MCF 10A (cell line): Measurements from ENCODE around the gene DCDC2B. TPM values are rescaled to one million over a fixed set of nuclear protein-coding genes. Genes with fewer than 3 reads are reported as not detected.

Experiments
- BruUV-seq: library from RNA; stranded (reverse); fragments of 400-500 nt; replicated peaks from 2 replicates; lab custom pipeline; 2021; lab: Mats Ljungman, UMichigan
- CTCF ChIA-PET: fragments of 300-600 bp; sonication (Branson Sonifier 250); formaldehyde crosslinking; extraction: SDS; loops from one replicate; lab custom pipeline; 2021; ENCODE audit warnings: antibody characterized with exemption, inconsistent platforms; lab: Yijun Ruan, JAX
- POLR2A ChIA-PET: fragments of 300-600, 350-650 bp; sonication (Branson Sonifier 250); formaldehyde crosslinking; extraction: SDS; loops from one replicate; lab custom pipeline; 2020; ENCODE audit warnings: antibody characterized with exemption, inconsistent platforms; lab: Yijun Ruan, JAX
- DNase-seq: peaks from one replicate; pipeline ENCODE4 v3.0.0-alpha.2; 2018; ENCODE audit not compliant: unreplicated experiment
- H3K27ac Mint-ChIP-seq: one replicate; pipeline ENCODE4 v1.8.0; 2022; ENCODE audit warnings: mild to moderate bottlenecking, low read depth, mixed read lengths; ENCODE audit not compliant: unreplicated experiment
- H3K27me3 Mint-ChIP-seq: one replicate; pipeline ENCODE4 v1.8.0; 2022; ENCODE audit warnings: mixed read lengths; ENCODE audit not compliant: insufficient read depth, unreplicated experiment
- H3K36me3 Mint-ChIP-seq: one replicate; pipeline ENCODE4 v1.8.0; 2022; ENCODE audit warnings: mild to moderate bottlenecking, moderate library complexity, mixed read lengths; ENCODE audit not compliant: insufficient read depth, unreplicated experiment
- H3K4me1 Mint-ChIP-seq: one replicate; pipeline ENCODE4 v1.8.0; 2022; ENCODE audit warnings: mixed read lengths; ENCODE audit not compliant: insufficient read depth, unreplicated experiment
- H3K4me3 Mint-ChIP-seq: one replicate; pipeline ENCODE4 v1.8.0; 2022; ENCODE audit warnings: mild to moderate bottlenecking, moderate library complexity, mixed read lengths; ENCODE audit not compliant: unreplicated experiment
- H3K9me3 Mint-ChIP-seq: one replicate; pipeline ENCODE4 v1.8.0; 2022; ENCODE audit warnings: mixed read lengths; ENCODE audit not compliant: unreplicated experiment
- intact Hi-C: fragments of 100-400 bp; cut with micrococcal nuclease; formaldehyde crosslinking; loops from 2 replicates; pipeline ENCODE4 v1.14.1; 2022
- total RNA-seq: library from RNA; stranded (reverse); gene quantifications from 2 replicates; pipeline ENCODE4 v1.2.3, GENCODE V29; 2022
- TF ChIP-seq, protein P1 (sequence below): fragments of 200-600 bp; IDR thresholded peaks from one replicate; pipeline ENCODE4 v1.8.0; 2022; ENCODE audit warnings: antibody characterized with exemption, mild to moderate bottlenecking; ENCODE audit not compliant: unreplicated experiment

Gene DCDC2B
- total RNA-seq, 1 experiment from 2014 or later = not detected

DNA sequence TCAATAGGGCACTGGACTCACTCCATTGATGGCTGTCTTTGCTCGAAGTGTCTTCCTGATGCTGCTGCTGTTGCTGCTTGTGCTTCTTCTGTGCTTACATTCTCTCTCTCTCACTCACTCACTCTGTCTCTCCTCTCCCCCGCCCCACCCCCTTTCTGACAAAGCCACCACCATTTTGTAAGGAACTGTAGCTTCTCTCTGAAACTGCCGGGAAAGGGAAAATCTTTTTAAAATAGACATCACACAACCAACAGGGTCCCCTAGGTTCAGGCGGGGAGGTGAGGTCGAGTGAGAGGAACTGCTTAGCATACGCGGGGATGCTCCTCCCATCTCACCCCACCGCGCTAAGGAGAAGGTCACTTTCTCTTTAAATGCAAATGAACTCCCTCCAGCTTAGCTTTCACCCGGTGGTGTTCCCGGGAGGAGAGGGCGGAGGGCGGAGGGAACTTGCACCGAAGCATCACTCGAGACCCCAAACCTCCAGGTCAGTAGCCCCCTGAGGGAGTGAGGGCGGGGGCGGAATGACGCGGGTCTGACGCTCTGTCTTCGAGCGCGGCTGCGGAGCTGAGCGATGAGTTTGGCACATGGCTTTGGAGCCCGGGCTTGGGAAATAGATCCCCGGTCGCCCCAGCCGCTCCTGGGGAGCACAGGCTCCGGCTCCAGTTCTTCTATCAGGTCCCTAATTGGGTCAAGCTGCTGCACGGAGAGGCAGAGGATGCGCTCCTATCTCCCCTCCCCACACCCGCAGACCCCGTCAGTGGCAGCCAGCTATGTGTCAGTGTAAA is 8.5 kb upstream of the DCDC2B start, which contains the start of gene CCDC28B:
CCDC28B (plus strand) TSS at position 370 of the 785 bp plus-strand sequence. CDS start 1,341 bp downstream, outside the sequence.
- POLR2A ChIA-PET = interaction anchor here (0.6 to 2.5 kb wide), 7 partner anchors 9 to 251 kb away, joined by 3 to 9 read pairs (median 3); partner anchors contain the start of genes BSDC1 and DCDC2B
- peaks cover 12% of the 10 kb centered on the region for H3K4me1 Mint-ChIP-seq
- TF ChIP-seq, protein P1, sequence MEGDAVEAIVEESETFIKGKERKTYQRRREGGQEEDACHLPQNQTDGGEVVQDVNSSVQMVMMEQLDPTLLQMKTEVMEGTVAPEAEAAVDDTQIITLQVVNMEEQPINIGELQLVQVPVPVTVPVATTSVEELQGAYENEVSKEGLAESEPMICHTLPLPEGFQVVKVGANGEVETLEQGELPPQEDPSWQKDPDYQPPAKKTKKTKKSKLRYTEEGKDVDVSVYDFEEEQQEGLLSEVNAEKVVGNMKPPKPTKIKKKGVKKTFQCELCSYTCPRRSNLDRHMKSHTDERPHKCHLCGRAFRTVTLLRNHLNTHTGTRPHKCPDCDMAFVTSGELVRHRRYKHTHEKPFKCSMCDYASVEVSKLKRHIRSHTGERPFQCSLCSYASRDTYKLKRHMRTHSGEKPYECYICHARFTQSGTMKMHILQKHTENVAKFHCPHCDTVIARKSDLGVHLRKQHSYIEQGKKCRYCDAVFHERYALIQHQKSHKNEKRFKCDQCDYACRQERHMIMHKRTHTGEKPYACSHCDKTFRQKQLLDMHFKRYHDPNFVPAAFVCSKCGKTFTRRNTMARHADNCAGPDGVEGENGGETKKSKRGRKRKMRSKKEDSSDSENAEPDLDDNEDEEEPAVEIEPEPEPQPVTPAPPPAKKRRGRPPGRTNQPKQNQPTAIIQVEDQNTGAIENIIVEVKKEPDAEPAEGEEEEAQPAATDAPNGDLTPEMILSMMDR = no peak
- BruUV-seq = no TSS peak
- no peaks in the 10 kb centered on the region for H3K27me3 Mint-ChIP-seq
- peaks cover 36% of the 10 kb centered on the region for H3K36me3 Mint-ChIP-seq
- DNase-seq = peak; percentile 66
- peak within 1 kb of the TSS; percentile 27 for H3K27ac Mint-ChIP-seq
- intact Hi-C loops = no loop called here
- peak within 1 kb of the TSS; percentile 71 for H3K4me3 Mint-ChIP-seq
- no peaks in the 10 kb centered on the region for H3K9me3 Mint-ChIP-seq
- CTCF ChIA-PET = interaction anchor here (0.6 to 1.5 kb wide), 2 partner anchors 15 to 1017 kb away, joined by 3 to 4 read pairs; no protein-coding TSS in a partner anchor

DNA sequence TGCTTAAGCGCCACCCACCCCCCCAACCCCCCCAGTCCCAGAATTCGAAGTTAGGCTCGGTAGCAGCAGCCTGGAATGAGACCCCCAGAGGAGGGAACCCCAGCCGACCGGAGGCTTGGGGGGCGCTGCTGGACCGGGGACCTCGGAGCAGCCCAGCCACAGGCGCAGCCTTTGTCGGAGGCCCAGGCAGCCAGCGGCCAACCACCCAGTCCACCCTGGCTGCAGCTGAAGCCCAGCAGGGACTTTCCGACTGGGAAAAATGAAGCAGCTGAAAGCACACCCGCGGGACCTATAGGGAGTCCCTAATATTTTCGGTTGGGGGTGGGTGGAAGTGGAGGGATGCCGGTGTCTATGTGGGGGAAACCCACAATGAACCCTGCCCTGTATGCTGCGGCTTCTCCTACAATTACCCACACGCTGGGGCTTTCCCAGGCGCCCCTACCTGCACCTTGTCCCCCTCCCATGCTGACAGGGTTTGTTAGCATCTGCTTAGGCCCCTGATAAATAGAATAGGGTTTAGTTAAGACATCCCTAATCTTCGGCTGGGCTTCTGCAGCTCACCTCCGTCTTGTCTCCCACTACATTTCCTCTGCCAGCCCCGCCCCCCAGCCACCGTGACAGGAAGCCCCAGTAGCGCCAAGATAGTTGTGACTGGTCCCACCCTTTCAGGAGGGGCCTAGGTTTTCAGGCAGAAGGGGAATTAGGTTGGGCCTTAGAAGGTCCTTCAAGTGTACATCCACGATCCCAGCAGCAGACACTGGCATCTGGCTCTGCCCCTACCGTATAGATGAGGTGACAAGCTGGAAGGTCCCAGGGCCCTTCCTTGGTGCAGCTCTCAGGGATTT is 7.7 kb upstream of the DCDC2B start:
- no peaks in the 10 kb centered on the region for H3K9me3 Mint-ChIP-seq
- peaks cover 18% of the 10 kb centered on the region for H3K4me1 Mint-ChIP-seq
- no peaks in the 10 kb centered on the region for H3K27me3 Mint-ChIP-seq
- TF ChIP-seq, protein P1 = no peak
- DNase-seq = no peak
- ChIA-PET CTCF (interaction anchor here (0.6 to 1.5 kb wide), 2 partner anchors 14 to 1018 kb away, joined by 3 to 4 read pairs; no protein-coding TSS in a partner anchor), POLR2A (interaction anchor here (0.7 to 1.2 kb wide), 5 partner anchors 8 to 434 kb away, joined by 3 to 4 read pairs (median 3); partner anchors contain the start of genes BSDC1 and DCDC2B)
- intact Hi-C loops = no loop called here
- H3K4me3 Mint-ChIP-seq = peak overlapping the region; percentile 71
- H3K36me3 Mint-ChIP-seq = peaks cover 31% of the 10 kb centered on the region
- BruUV-seq = no TSS peak
- H3K27ac Mint-ChIP-seq = no peak overlapping the region

DNA sequence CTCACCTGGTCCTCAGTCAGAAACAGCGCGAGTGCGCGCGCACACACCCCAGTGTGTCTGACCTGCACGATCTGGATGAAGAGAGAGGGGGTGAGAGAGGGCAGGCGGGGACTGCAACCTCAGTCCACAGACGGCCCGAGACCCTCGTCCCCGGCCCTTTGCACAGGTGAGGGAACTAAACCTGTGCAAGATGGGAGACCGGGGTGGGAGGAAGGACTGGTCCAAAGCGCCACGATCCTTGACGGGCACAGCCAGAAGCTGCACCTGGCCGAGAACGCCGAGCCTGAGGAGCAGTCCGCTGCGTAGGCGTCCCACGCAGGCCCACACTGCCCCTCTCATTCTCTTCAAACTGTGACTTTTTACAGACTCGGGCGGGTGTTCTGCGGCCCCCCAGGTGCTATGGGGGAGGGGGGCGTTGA is 3.9 kb upstream of the DCDC2B start:
- H3K4me3 Mint-ChIP-seq = peak overlapping the region; percentile 78
- peaks cover 20% of the 10 kb centered on the region for H3K4me1 Mint-ChIP-seq
- BruUV-seq = no TSS peak
- DNase-seq = no peak
- peak overlapping the region; percentile 95 for H3K27ac Mint-ChIP-seq
- intact Hi-C loops = no loop called here
- H3K36me3 Mint-ChIP-seq = peaks cover 23% of the 10 kb centered on the region
- H3K27me3 Mint-ChIP-seq = no peaks in the 10 kb centered on the region
- ChIA-PET POLR2A (interaction anchor here (0.6 to 3.0 kb wide), 10 partner anchors 7 to 190 kb away, joined by 3 to 19 read pairs (median 5); partner anchors contain the start of gene KPNA6), CTCF (interaction anchor here (0.5 to 2.3 kb wide), 3 partner anchors 9 to 23 kb away, joined by 4 to 12 read pairs (median 5); no protein-coding TSS in a partner anchor)
- TF ChIP-seq, protein P1 = no peak
- no peaks in the 10 kb centered on the region for H3K9me3 Mint-ChIP-seq
